Epithelial cell of esophagus (primary cell): Measurements from ENCODE around the gene GNA14.

Source experiments
- DNase-seq: peaks from one replicate; pipeline ENCODE4 v3.0.0; 2010; ENCODE audit warnings: low read depth
- H3K4me3 ChIP-seq: 2 replicates; pipeline ENCODE4 v1.5.1; 2011; ENCODE audit warnings: mild to moderate bottlenecking, low read length, control low read depth
- CTCF ChIP-seq: IDR thresholded peaks from 2 replicates; pipeline ENCODE4 v1.5.1; 2011; ENCODE audit warnings: low read depth, mild to moderate bottlenecking, low read length, control low read depth, inconsistent platforms; ENCODE audit not compliant: insufficient read depth; ENCODE audit errors: missing control alignments

Gene GNA14

GRCh38 chr9:77426712-77427111 lies 221.4 kb downstream of the GNA14 start:
- DNase-seq: no peak
- H3K4me3 ChIP-seq: no peak overlapping the region
- no peak for TF ChIP-seq CTCF

GRCh38 chr9:77424993-77425392 lies 223.1 kb downstream of the GNA14 start:
- peak; percentile 24 for DNase-seq
- no peak overlapping the region for H3K4me3 ChIP-seq
- TF ChIP-seq CTCF: no peak

GRCh38 chr9:77423841-77424240 lies 224.3 kb downstream of the GNA14 start:
- no peak for DNase-seq
- no peak for TF ChIP-seq CTCF
- no peak overlapping the region for H3K4me3 ChIP-seq

- no peak for DNase-seq
- no peak for TF ChIP-seq CTCF
- H3K4me3 ChIP-seq: no peak overlapping the region
Measured at GRCh38 chr9:77422969-77423368, 225.2 kb downstream of the GNA14 start.

- peak; percentile 27 for DNase-seq
- H3K4me3 ChIP-seq: no peak overlapping the region
- no peak for TF ChIP-seq CTCF
Measured at GRCh38 chr9:77421506-77422265, 226.4 kb downstream of the GNA14 start.

- TF ChIP-seq CTCF: no peak
- no peak overlapping the region for H3K4me3 ChIP-seq
- DNase-seq: no peak
Measured at GRCh38 chr9:77420641-77421040, 227.5 kb downstream of the GNA14 start.

- no peak for TF ChIP-seq CTCF
- no peak for DNase-seq
- no peak overlapping the region for H3K4me3 ChIP-seq
Measured at GRCh38 chr9:77418226-77418625, 229.9 kb downstream of the GNA14 start.
